SK-MEL-5 (cell line): ENCODE results near the gene TNK2. TPM values are rescaled to one million over a fixed set of nuclear protein-coding genes. Genes with fewer than 3 reads are reported as not detected.
"Not testable (repeated sequence)": the region's sequence is repeated elsewhere in the genome, so short reads cannot be mapped to it uniquely, and the experiment has no call there.

Experiments used
- DNase-seq: peaks from one replicate; pipeline ENCODE4 v3.0.0-alpha.2; 2016; ENCODE audit warnings: low read depth, low spot score
- in situ Hi-C: cut with HindIII; loops from 2 replicates; pipeline ENCODE4 v1.10.0; 2016; ENCODE audit warnings: low sequenced_read_pairs, high pct_unique_total_duplicates, low pct_unique_long_range_greater_than_20kb
- total RNA-seq: library from RNA; depleted of rRNA; stranded (reverse); fragments of >200 nt; shearing (Covaris generic); gene quantifications from 2 replicates; pipeline ENCODE4 v1.2.3, GENCODE V29; 2014

The TNK2 gene
- total RNA-seq, 1 experiment from 2014 or later: 9.0 TPM

DNA sequence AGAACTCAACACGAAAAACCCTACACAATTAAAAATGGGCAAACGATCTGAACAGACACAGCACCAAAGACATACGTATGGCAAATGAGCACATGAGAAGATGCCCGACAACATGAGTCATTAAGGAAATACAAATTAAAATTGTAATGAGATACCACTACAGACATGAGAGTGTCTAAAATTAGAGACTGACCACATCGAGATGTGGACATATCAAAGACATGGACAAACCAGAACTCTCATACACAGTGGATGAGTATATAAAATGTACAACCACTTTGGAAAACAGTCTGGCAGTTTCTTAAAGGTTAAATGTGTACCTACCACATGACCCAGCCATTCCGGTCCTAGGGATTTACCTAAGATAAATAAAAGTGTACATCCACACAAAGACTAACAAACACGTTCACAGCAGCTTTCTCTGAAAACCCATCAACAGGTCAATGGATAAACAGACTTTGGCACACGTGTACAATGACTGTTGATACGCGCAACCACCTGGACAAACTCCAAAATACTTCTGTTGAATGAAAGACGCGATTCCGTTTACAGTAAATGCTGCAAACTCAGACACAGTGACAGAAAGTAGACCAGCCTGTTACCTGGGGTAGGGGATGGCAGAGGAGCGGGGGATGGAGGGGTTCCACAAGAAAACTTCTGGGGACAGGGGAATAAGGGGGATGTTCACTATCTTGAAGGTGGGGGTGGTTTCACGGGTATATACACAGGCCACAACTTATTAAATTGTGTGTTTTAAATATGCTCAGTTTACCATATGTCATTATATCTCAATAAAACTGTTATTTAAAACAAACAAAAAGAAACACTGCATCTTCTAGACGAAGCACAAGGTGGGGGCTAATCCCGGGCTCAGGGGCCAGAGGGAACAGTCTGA lies 2.1 kb downstream of the TNK2 start:
- in situ Hi-C loops: no loop called here
- no peak for DNase-seq

DNA sequence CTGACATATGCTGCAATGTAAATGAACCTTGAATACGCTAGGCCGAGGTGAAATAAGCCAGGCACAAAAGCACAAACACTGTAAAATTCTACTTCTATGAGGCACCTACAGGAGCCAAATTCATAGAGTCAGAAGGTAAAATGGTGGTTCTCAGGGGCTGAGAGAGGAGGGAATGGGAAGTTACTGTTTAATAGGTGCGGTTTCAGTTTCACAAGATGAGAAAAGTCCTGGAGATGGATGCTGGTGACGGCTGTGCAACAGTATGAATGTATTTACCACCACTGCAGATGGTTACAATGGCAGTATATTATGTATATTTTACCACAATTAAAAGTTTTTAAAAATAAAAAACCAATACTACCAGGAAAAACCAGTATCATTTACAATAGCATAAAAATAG lies 4.0 kb downstream of the TNK2 start:
- in situ Hi-C loops: no loop called here
- no peak for DNase-seq

DNA sequence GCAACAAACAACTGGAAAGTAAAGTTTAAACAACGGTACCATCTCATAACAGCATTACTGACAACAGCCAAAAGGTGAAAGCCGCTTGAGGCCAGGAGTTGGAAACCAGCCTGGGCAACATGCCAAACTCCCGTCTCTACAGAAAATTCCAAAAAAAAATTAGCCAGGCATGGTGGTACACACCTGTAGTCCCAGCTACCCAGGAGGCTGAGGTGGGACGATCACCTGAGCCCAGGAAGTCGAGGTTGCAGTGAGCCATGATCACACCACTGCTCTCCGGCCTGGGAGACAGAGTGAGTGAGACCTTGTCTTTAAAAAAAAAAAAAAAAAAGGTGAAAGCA lies 4.4 kb downstream of the TNK2 start:
- in situ Hi-C loops: no loop called here
- DNase-seq: no peak

- DNase-seq, in situ Hi-C loops: not testable (repeated sequence)
Observed at GRCh38 chr3:195902634-195903033, 5.7 kb downstream of the TNK2 start.

DNA sequence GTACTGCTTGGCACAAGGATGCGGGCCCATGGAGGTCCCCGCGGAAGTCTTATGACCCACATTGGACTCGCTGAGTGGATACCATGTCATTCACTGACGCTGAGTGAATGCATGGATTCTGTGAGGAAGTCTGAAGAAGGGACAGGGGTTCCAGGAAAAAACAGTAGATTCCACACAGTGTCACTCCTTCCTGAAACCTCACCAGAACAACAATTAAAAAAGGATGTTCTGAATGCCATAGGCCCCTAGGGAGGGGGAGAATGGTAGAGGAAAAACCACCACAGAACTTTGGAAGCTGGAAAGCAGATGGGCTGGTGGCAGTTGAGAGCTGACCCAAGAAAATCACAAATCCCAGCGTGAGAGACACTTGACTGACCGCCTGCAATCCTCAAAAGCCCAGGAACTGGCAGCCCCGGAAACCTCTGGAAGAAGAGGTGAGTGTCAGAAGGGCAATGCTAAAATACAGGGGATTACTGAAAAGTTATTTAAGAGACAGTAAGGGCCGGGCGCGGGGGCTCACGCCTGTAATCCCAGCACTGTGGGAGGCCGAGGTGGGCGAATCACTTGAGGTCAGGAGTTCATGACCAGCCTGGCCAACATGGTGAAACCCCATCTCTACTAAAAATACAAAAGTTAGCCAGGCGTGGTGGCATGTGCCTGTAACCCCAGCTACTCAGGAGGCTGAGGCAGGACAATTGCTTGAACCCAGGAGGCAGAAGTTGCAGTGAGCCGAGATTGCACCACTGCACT lies 6.3 kb downstream of the TNK2 start:
- in situ Hi-C loops: not testable (repeated sequence)

GRCh38 chr3:195900436-195901355 lies 7.7 kb downstream of the TNK2 start:
- peak; percentile 98 for DNase-seq
- in situ Hi-C loops: no loop called here

More for the DNA sequence above, 6.3 kb downstream of the TNK2 start:
- DNase-seq: not testable (repeated sequence)

DNA sequence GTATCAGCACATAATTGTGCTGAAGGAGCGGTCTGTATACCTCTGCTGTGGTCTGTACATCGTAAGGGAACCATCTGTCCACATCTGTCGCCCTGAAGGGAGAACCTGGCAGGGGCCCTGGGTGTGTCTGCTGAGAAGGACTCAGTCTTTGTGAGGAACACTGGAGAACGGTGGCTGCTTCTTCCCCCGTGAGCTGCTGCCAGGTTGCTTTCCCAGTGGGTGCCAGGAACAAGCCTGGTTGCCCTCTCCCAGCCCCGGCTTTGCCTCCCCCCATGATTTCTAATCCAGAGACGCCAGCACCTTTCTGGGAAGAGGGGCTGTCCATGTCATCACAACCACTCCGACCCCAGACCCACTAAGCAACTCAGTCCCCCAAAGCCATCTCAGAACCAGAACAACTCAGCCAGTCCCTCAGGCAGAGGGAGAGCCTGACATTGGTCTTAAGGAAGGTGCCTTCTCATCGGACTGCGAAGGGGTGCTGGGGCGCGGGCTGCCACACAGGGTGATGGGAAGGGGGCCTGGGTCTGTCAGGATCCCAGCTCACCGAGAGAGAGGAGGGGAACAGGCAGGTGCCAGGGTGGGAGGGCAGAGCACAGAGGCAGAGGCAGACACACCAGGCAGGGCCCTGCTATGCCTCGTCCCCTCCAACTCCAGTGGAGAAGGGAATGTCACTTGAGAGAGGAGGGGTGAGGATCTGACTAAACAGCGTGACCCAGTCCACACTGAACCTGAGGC lies 8.5 kb downstream of the TNK2 start:
- DNase-seq: no peak
- in situ Hi-C loops: no loop called here

- in situ Hi-C loops: no loop called here
- DNase-seq: no peak
Observed at GRCh38 chr3:195897853-195898415, 10.4 kb downstream of the TNK2 start.

GRCh38 chr3:195897081-195897852 lies 11.1 kb downstream of the TNK2 start:
- in situ Hi-C loops: no loop called here
- no peak for DNase-seq

- in situ Hi-C loops: no loop called here
- peak; percentile 46 for DNase-seq
Observed at GRCh38 chr3:195896361-195897080, 11.8 kb downstream of the TNK2 start.

- DNase-seq: peak; percentile 27
- in situ Hi-C loops: no loop called here
Observed at GRCh38 chr3:195895861-195896360, 12.4 kb downstream of the TNK2 start.

- peak; percentile 57 for DNase-seq
- in situ Hi-C loops: no loop called here
Observed at GRCh38 chr3:195895078-195895860, 13.1 kb downstream of the TNK2 start.

DNA sequence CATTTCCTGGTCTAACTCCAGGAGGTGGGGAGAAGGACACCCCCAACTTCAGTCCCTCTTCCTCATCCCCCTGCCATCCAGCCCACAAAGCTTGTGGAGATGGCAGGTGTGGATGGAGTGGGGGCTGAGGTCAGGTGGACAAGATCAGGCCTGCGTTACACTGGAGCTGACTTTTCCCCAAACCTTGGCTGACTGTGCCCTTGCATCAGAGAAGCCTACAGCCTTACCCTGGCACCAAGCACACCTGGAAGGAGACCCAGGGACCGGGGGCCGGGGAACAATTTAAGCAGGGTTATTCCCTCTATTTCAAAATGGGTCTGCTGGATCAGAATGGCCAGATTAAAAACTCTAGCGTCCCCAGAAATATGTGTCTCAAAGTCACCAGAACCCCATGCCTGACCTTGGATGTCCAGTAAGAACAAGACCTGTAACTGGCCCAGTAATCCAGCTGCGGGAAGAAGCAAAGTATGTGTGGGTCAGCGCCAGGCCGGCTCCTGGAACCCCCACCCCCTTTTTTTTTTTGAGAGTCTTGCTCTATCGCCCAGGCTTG lies 14.4 kb downstream of the TNK2 start:
- in situ Hi-C loops: no loop called here
- DNase-seq: no peak

GRCh38 chr3:195893516-195893915 lies 14.8 kb downstream of the TNK2 start:
- in situ Hi-C loops: no loop called here

DNA sequence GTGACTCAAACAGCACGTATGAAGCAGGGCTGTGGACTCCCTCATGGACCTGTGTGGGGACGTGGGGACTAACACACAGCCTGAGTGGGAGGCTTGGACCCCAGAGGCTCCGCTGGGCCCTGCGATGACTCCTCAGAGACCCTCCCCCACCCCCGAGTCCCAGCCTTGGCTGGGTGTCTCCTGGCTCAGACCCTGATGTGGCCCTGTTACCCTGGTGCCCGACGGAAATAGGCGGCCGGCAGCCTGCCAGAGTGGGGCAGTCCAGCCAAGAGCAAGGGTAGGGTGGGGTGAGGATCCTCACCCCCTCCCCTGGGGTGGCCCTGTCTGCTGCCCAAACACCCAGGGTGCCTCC lies 15.3 kb downstream of the TNK2 start:
- in situ Hi-C loops: no loop called here
- no peak for DNase-seq

More at GRCh38 chr3:195893516-195893915, 14.8 kb downstream of the TNK2 start:
- DNase-seq: no peak
